NCI-H1436 (cell line): ENCODE results near the gene MTF2.
"Not testable (repeated sequence)": the region's sequence is repeated elsewhere in the genome, so short reads cannot be mapped to it uniquely, and the experiment has no call there.

ENCODE experiments used
- DNase-seq: peaks from one replicate; lab custom pipeline; 2025; lab: John Stamatoyannopoulos, UW

MTF2 gene

DNA sequence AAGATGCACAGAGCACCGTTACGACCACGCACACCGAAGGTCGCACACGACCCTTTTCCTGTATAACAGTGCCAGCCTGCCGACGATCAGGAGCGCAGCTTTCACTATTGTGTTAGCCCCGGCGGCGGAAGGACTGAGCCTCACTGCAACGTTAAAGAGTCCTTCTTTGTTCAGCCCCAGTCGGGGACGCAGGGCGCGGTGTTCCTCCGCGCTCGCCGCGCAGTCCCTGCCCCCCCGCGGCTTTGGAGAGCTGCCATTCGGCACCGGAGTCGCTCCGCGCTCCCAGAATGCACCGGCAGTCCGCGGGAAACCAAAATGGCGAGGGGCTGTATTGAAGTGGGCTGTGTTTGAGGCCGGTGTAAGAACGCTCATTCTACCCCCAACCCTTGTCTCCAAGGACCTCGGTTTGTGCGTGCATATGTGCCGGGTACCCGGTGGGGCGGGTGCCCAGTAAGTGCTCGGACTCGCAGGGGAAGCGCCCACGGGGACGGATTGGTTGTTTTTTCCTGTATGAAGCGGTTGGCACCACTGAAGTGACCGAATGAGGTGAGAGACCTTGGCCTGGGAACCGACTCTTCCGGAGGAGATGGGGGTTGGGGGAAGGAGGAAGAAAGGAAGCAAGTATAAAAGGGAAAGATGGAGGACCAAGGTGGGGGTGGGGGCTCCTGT, at the start of gene MTF2:
Gene MTF2, plus strand, starts transcription at position 298 of the 669 bp plus-strand sequence. Its CDS starts 244 bp downstream, at position 542.
- peak; percentile 96 for DNase-seq

DNA sequence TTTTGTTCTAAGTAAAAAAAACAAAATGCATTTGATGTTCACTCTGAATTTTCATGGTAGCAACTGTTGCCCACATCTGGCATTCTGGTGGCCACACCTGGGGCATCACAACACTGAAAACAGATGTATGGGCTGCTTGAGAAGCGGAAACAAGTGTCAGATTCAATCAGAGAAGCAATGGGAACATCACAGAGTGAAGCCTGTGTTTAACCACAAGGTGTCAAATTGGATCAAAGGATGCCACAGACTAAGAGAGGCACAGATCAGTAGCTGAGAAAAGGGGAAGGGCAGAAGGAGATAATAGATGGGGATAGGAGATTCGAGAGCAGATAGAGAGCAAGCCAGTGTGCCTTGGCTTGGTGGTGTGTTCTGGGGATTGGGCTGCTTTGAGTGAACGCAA, 49.8 kb upstream of the MTF2 start:
- DNase-seq, result no peak

DNA sequence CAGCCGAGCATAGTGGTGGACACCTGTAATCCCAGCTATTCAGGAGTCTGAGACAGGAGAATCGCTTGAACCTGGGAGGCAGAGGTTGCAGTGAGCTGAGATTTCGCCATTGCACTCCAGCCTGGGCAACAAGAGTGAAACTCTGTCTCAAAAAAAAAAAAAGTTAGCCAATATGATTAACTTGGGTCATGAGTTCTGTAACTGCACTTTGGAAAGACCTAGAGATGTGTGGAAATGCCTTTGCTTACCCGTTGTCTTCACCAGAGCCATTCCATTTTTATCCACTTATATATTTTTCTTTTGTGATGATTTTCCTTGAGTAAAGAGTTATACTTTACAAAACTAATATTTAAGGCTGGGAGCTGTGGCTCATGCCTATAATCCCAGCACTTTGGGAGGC, 48.9 kb upstream of the MTF2 start:
- DNase-seq, result not testable (repeated sequence)

DNA sequence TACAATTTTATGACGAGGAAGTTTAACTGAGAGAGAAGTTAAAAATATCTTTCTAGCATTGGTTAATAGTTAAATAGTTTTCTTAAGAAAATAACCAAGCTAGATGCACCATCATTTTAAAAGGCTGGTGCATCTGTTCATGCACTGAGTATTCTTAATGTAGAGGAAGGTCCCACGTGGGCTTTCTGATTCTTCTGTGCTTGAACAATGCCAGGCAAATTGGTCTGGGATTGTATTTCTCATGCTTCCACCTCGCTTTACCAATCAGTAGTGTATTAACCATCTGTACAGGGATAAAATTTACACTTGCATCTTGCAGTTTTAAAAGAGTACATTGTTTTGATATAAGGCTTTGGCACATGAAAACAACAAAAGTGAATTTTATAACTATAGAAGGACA, 47.4 kb upstream of the MTF2 start:
- peak; percentile 15 for DNase-seq

DNA sequence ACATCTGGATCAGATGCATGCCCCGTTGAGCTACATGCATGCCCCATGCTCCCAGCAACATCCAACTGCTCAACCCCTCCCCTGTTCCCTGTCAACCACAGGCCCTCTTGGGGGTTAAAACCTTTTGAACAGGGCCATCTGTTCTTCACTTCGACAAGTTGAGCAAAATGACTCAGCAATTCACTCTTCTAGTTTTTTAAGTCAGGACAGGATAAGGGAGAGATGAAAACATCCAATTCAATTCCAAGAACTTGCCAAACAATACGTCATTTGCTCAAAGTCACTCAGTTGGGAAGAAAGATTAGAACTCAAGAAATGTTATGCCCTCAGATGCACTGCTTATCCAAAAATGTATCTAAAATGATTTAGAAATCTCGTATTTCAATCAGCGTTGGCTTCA, 46.1 kb upstream of the MTF2 start:
- no peak for DNase-seq

DNA sequence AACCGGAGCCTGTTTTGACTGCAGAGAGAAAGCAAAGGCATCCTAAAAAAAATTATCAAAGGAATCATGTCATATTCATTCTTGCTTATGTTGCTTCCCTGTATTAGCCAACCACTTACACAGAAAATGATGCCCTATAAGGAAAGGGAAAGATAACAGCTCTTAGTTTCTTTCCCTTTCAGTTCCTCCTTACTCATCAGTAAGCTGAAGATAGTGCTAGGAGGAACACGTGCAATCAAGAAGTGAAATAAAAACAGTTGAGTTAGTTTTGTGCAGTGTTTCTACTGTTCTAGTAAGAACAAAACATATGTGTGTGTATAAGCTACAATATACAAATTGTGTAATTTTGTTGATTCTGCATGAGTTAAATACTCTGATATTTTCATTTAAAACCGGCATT, 45.3 kb upstream of the MTF2 start:
- no peak for DNase-seq

GRCh38 chr1:93034397-93034796, 44.7 kb upstream of the MTF2 start:
- no peak for DNase-seq

DNA sequence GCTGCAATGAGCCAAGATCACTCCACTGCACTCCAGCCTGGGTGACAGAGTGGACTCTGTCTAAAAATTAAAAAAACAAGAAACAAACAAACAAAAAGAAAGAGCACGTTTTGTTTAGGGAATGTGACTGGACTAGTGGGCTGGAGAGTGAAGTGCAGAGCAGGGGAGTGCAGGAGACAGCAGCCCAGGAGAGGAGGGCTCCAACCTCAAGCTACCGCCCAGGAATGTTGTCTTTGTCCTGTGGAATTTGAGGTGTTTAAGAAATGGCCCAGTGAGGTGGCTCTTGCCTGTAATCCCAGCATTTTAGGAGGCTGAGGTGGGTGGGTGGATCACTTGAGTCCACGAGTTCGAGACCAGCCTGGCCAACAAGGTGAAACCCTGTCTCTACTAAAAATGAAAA, 42.4 kb upstream of the MTF2 start:
- no peak for DNase-seq

- no peak for DNase-seq
Measured at GRCh38 chr1:93042187-93043056, 36.7 kb upstream of the MTF2 start.

DNA sequence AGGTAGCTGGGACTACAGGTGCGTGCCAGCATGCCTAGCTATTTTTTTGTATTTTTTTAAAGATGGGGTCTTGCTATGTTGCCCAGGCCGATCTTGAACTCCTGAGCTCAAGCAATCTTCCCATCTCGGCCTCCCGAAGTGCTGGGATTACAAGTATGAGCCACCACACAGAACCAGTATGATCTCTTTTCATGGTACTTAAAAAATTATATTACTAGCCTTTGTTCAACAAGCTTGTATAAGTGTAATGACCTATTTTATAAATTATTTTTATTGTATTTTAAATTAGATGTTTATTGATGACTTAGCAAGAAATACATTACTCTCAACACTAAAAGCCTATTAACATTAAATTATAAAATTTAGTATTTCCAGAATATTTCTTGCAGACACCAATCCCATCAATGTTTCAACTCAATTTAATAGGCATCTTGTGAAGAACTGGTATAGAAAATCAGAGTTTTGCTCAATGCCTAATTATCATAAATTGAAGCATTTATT, 36.0 kb upstream of the MTF2 start:
- DNase-seq, result no peak

- no peak for DNase-seq
Measured at GRCh38 chr1:93047618-93048017, 31.5 kb upstream of the MTF2 start.

DNA sequence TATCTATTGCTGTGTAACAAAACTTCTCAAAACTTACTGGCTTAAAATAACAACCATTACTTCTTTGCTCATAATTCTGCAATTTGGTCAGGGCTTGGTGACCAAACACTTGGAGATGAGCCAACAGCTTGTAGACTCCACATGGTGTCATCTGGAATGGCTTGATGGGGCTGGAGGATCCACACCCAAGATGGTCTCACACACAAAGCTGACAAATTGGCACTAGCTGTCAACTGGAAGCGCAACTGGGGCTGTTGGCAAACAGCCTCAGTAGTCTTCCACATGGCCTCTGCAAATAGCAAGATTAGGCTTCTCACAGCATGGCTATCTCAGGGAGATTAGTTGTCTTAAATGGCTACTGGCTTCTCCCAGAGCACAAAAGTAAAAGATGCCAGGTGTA, 27.1 kb upstream of the MTF2 start:
- DNase-seq, result no peak

DNA sequence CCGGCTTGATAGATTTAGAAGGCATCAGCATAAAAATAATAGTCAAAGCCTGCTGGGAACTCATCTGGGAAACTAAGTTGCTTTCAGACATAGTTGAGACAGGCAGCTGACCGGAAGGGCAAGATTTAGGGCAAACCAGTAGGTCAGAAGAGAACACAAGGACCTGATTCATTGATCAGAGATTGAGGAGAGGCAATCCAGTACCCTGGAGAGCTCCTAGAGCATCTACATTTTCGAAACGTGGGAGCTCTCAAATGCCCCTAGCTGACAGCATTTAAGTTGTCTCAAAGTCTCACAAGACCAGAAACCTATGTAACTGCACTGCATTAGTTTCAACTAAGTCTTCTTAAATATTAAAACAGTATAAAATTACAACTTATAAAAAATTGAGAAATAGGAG, 22.9 kb upstream of the MTF2 start:
- no peak for DNase-seq

DNA sequence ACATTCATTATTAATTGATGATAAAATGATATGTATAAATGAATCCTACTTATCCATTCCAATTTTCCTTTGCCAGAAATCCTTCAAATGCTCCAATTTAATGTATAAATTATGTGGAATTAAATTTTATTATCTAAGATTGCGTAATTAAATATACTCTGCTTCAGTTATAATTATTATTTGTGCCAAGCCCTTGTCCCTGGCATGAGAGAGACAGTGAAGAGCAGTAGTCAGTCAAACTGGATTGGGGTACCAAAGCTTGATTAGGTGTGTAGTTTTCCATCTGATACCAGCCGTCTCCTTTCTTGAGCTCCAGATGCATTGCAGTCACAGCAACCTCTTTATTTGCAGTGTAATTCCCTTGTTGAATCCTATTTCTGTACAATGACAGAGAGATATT, 22.4 kb upstream of the MTF2 start:
- DNase-seq, result no peak

DNA sequence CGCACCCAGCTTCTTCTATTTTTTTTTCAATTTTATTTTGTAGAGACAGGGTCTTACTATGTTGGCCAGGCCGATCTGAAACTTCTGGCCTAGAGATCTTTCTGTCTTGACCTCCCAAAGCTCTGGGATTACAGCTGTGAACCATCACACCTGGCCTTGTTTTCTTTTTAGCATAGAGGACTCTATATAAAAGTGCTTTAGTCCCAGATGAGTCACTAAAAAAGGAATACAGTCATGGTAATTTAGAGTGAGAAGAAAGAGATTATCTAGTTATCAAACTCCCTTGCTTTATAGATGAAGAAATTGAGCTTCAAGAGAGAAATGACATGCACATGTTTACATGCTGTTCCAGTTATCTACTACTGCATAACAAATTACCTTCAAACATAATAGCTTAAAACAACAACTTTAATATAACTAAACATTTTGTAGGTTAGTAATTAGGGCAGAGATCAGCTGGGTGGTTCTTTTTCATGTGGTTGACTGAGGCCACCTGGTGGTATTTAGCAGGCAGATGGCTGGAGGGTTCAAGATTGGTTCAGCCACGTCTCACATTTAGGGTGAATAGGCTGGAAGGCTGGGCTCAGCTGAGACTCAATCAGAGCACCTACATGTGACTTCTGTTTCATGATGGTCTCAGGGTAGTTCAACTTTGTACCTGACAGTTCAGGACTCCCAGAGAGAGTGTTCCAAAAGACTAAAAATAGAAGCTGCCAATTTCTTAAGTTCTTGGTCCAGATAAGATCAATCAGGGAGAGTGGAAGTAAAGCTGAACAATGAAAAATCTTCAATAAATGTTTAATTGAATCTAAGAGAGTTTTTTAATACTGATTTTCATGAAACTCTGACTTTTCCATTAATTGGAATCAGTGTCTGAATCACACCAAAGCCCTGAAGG, 16.9 kb upstream of the MTF2 start:
- peak; percentile 37 for DNase-seq

DNA sequence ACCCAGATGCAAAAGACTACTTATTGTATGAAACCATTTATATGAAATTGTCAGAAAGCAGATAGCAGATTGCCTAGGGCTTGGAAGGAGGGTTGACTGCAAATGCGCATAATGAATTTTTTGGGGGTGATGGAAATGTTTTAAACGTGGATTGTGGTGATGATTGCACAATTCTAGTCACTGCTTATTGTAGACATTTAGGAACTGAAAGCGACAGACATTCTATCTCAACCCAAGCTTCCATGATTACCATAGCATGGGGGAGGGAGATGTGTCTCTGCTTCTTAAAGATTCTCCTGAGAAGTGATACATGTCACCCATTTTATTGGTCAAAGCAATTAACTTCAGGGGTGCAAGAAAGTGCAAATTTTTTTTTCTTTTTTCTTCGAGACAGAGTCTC, 2.8 kb upstream of the MTF2 start:
- no peak for DNase-seq

DNA sequence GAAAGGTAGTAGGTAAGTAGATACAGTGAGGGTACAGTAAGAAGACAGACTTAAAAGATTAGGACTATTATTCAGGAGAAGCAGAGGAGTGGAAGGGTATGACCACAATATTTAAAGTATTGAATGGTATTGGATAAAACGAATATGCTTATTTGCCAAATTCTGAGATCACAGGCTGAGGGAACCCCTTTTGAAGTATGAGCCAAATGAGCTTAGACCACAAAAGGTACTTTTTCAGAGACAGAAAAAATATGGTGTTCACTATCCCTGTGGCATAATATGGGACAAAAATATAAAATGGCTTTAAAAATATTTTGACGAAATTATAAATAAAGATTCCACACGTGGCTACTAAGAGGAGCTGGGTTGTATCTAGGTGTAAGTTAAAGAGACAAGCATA, 880 bp upstream of the MTF2 start:
- no peak for DNase-seq

GRCh38 chr1:93078638-93078985, 471 bp upstream of the MTF2 start:
- DNase-seq, result no peak

DNA sequence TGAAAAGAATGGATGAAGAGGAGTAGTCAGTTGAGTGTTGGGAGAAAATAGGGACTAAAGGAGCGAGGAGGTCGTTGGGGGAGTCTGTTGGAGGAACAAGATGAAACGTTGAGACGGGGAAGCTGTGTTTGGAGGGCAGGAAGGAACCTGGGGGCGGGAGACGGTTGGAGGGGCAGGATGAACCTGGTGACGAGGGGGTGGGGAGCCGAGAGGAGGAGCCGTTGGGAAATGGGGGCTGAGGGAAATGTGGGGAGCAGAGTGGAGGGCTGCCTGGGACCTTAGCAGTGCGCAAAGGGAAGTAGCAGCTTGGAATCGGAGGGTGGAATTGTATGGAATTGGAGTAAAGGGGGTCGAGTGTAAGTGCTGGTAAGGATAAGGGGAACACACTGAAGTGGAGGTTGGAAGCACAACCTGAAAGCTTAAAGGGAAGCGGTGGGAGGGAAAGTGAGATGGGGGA, 630 bp downstream of the MTF2 start:
- DNase-seq, result no peak

DNA sequence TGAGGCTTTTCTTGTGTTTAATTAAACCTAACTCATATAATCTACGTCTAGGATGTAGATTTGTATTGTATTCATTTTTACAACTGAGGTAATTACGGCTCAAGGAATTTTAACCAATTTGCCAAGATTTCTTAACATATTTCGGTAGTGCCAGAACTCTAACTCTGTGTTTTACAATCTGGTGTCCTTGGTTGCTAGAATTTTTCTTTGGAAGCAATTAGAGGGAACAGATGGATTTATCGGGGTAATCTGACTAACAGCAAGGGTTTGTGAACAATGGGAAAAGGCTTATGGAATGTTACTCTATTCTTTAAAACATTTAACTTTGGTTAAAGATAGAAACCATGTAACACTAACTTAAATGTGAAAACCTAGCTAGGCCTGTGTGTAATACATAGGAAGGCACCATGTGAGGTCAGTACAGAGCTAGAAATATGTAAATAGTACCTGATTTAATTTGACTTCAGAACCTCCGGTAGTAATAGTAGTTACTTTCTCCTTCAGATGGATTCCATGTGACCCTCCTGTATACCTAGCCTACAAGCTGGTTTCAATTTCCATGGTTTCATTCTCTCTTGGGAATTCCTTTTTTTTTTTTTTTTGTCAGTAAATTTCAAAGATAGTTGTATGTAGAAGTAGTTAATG, 1.2 kb downstream of the MTF2 start:
- peak; percentile 37 for DNase-seq

- DNase-seq, result no peak
Measured at GRCh38 chr1:93081716-93082115, 2.6 kb downstream of the MTF2 start.

DNA sequence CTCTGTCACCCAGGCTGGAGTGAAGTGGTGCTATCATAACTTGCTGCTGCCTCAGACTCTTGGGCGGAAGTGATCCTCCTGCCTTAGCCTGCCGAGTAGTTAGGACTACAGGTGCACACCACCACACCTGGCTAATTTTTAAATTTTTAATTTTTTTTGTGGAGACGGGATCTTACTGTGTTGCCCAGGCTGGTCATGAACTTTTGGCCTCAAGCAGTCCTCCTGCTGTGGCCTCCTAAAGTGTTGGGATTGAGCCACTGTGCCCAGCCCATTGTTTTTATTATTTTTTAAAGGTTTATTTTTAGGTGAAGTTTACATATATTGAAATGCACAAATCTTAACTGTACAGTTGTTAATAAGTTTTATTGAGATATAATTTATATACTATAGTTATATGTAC, 3.2 kb downstream of the MTF2 start:
- DNase-seq, result no peak
